ENCODE measurements around the gene GP9. TPM values are rescaled to one million over a fixed set of nuclear protein-coding genes. Genes with fewer than 3 reads are reported as not detected.

GP9 gene
- total RNA-seq, 1 experiment from 2014 or later = not detected

DNA sequence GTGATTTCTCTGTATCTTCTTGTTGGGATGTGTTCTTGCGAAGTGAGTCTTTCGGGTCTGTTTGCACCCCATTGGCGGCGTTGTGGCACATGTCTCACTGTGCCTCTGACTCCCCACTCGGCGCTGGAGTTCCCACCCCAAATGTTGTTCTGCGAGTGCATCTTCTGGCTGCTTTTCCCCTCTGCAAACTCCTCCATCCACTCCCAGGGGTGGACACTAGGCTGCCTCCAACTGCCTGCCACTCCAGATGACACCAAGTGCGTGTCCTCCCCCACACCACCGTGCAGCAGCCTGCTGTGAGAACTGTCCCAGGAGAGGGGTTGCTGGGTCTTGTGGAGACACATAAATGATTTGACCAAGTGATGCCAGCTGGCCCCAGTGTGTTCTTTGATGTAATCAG, 41.8 kb upstream of the GP9 start:
- ChIA-PET POLR2A (ENCODE audit: unreplicated experiment) (no interaction called here), CTCF (no interaction called here)
- no peak overlapping the region for H3K4me2 ChIP-seq
- no peaks in the 10 kb centered on the region for H3F3A ChIP-seq (ENCODE audit: insufficient read depth, low read depth)
- H3K4me3 ChIP-seq = no peak overlapping the region
- DNase-seq = no peak
- peaks cover 12% of the 10 kb centered on the region for H3K4me1 ChIP-seq (replicated peaks; ENCODE audit: insufficient read depth)
- BruUV-seq (replicated peaks) = no TSS peak
- H3K79me2 ChIP-seq (ENCODE audit: low read depth) = no peaks in the 10 kb centered on the region
- H4K20me1 ChIP-seq (ENCODE audit: insufficient read depth) = no peaks in the 10 kb centered on the region
- no peaks in the 10 kb centered on the region for H3K27me3 ChIP-seq (ENCODE audit: insufficient read depth, low read depth)
- H3K9me3 ChIP-seq (ENCODE audit: insufficient read depth, low read depth) = no peaks in the 10 kb centered on the region
- no peaks in the 10 kb centered on the region for H3K36me3 ChIP-seq (ENCODE audit: low read depth)
- H3K9me2 ChIP-seq (ENCODE audit: insufficient read depth) = no peaks in the 10 kb centered on the region
- intact Hi-C loops (cut with micrococcal nuclease; ENCODE audit: unreplicated experiment) = no loop called here
- no peak for TF ChIP-seq EZH2 (IDR thresholded peaks at IDR 0.05; ENCODE audit: low read depth)
- H2AFZ ChIP-seq = no peak overlapping the region
- no peak overlapping the region for H3K27ac ChIP-seq

DNA sequence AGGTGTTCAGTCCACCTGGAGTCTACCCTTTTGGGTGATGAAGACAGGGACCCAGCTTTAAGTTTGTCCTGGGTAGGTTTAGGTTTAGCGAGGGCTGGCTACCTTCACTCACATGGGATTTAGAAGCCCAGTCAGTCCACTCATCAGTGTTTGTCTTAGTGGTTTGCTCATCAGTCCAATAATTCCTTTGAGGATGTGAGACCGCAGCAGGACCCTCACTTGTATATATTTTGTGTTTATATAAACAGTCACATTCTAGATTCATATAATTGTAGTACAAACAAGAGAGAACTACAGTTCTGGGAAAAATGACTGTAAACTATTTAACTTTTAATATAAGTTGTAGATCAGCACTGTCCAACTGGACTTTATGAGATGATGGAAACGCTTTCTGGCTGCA, 41.3 kb upstream of the GP9 start:
- no peaks in the 10 kb centered on the region for H3F3A ChIP-seq (ENCODE audit: insufficient read depth, low read depth)
- intact Hi-C loops (cut with micrococcal nuclease; ENCODE audit: unreplicated experiment) = no loop called here
- no peaks in the 10 kb centered on the region for H3K9me2 ChIP-seq (ENCODE audit: insufficient read depth)
- H3K27ac ChIP-seq = no peak overlapping the region
- no peaks in the 10 kb centered on the region for H3K79me2 ChIP-seq (ENCODE audit: low read depth)
- no TSS peak for BruUV-seq (replicated peaks)
- DNase-seq = no peak
- H3K4me2 ChIP-seq = no peak overlapping the region
- TF ChIP-seq EZH2 (IDR thresholded peaks at IDR 0.05; ENCODE audit: low read depth) = no peak
- TF ChIP-seq, protein P1, sequence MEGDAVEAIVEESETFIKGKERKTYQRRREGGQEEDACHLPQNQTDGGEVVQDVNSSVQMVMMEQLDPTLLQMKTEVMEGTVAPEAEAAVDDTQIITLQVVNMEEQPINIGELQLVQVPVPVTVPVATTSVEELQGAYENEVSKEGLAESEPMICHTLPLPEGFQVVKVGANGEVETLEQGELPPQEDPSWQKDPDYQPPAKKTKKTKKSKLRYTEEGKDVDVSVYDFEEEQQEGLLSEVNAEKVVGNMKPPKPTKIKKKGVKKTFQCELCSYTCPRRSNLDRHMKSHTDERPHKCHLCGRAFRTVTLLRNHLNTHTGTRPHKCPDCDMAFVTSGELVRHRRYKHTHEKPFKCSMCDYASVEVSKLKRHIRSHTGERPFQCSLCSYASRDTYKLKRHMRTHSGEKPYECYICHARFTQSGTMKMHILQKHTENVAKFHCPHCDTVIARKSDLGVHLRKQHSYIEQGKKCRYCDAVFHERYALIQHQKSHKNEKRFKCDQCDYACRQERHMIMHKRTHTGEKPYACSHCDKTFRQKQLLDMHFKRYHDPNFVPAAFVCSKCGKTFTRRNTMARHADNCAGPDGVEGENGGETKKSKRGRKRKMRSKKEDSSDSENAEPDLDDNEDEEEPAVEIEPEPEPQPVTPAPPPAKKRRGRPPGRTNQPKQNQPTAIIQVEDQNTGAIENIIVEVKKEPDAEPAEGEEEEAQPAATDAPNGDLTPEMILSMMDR (conservative IDR thresholded peaks at IDR 0.05) = no peak
- no peaks in the 10 kb centered on the region for H4K20me1 ChIP-seq (ENCODE audit: insufficient read depth)
- ChIA-PET CTCF (no interaction called here), POLR2A (ENCODE audit: unreplicated experiment) (interaction anchor here (0.6 kb wide), 1 partner anchor 297 kb away, joined by 12 read pairs; no protein-coding TSS in a partner anchor)
- no peaks in the 10 kb centered on the region for H3K36me3 ChIP-seq (ENCODE audit: low read depth)
- no peaks in the 10 kb centered on the region for H3K27me3 ChIP-seq (ENCODE audit: insufficient read depth, low read depth)
- no peaks in the 10 kb centered on the region for H3K9me3 ChIP-seq (ENCODE audit: insufficient read depth, low read depth)
- no peak overlapping the region for H3K4me3 ChIP-seq
- peaks cover 12% of the 10 kb centered on the region for H3K4me1 ChIP-seq (replicated peaks; ENCODE audit: insufficient read depth)
- H2AFZ ChIP-seq = no peak overlapping the region

DNA sequence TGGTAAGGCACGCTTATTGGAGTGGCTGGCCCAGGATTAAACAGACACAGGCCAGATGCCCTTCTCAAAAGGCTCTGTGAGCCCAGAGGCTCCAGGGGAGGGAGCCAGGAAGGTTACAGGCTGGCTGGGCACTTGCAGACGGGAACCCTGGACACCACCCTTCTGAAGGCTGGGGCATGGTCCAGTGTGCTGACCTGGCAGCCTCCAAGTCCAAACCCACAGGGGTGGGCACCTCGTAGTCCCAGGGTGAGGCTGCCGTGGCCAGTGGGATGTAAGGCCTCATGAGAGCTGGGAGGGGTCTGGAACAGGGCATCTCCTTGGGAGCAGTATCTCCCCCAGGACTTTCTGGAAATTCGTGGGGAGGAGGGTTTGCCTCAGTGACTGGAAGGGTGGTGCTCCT, 39.9 kb upstream of the GP9 start:
- no peak overlapping the region for H3K4me3 ChIP-seq
- no peak overlapping the region for H3K27ac ChIP-seq
- H3K9me2 ChIP-seq (ENCODE audit: insufficient read depth) = no peaks in the 10 kb centered on the region
- no peaks in the 10 kb centered on the region for H4K20me1 ChIP-seq (ENCODE audit: insufficient read depth)
- H3K27me3 ChIP-seq (ENCODE audit: insufficient read depth, low read depth) = no peaks in the 10 kb centered on the region
- intact Hi-C loops (cut with micrococcal nuclease; ENCODE audit: unreplicated experiment) = no loop called here
- DNase-seq = no peak
- no TSS peak for BruUV-seq (replicated peaks)
- TF ChIP-seq EZH2 (IDR thresholded peaks at IDR 0.05; ENCODE audit: low read depth) = no peak
- TF ChIP-seq, protein P1 (conservative IDR thresholded peaks at IDR 0.05) = no peak
- POLR2A ChIA-PET (ENCODE audit: unreplicated experiment) = no interaction called here
- CTCF ChIA-PET = no interaction called here
- no peaks in the 10 kb centered on the region for H3F3A ChIP-seq (ENCODE audit: insufficient read depth, low read depth)
- H2AFZ ChIP-seq = no peak overlapping the region
- no peaks in the 10 kb centered on the region for H3K9me3 ChIP-seq (ENCODE audit: insufficient read depth, low read depth)
- H3K79me2 ChIP-seq (ENCODE audit: low read depth) = no peaks in the 10 kb centered on the region
- no peaks in the 10 kb centered on the region for H3K36me3 ChIP-seq (ENCODE audit: low read depth)
- no peak overlapping the region for H3K4me2 ChIP-seq
- peaks cover 11% of the 10 kb centered on the region for H3K4me1 ChIP-seq (replicated peaks; ENCODE audit: insufficient read depth)

DNA sequence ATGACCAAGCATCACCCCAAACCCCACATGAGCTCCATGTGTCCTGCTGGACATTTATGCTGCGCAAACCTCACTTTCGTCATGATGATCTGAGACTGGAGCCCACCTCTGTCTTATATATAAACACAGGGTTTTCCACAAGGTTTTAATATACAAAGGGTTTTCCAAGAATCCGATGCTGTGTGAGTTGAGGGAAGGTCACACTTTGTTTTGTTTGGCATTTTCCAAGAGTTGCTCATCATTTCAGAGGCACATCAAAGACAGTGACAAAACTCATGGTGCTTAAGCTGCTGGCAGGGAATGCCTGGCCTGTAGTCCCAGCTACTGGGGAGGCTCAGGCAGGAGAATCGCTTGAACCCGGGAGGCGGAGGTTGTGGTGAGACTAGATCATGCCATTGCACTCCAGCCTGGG, 39.4 kb upstream of the GP9 start:
- Histone ChIP-seq H3F3A (ENCODE audit: insufficient read depth, low read depth) (no peaks in the 10 kb centered on the region), H3K36me3 (ENCODE audit: low read depth) (no peaks in the 10 kb centered on the region), H3K9me3 (ENCODE audit: insufficient read depth, low read depth) (no peaks in the 10 kb centered on the region), H3K27me3 (ENCODE audit: insufficient read depth, low read depth) (no peaks in the 10 kb centered on the region), H3K27ac (no peak overlapping the region), H3K4me1 (replicated peaks; ENCODE audit: insufficient read depth) (peaks cover 6% of the 10 kb centered on the region), H3K79me2 (ENCODE audit: low read depth) (no peaks in the 10 kb centered on the region), H3K9me2 (ENCODE audit: insufficient read depth) (no peaks in the 10 kb centered on the region), H2AFZ (no peak overlapping the region), H3K4me3 (no peak overlapping the region), H3K4me2 (no peak overlapping the region), H4K20me1 (ENCODE audit: insufficient read depth) (no peaks in the 10 kb centered on the region)
- POLR2A ChIA-PET (ENCODE audit: unreplicated experiment) = no interaction called here
- CTCF ChIA-PET = interaction anchor here (0.7 kb wide), 1 partner anchor 51 kb away, joined by 5 read pairs; no protein-coding TSS in a partner anchor
- TF ChIP-seq, protein P1 (conservative IDR thresholded peaks at IDR 0.05) = no peak
- TF ChIP-seq EZH2 (IDR thresholded peaks at IDR 0.05; ENCODE audit: low read depth) = no peak
- intact Hi-C loops (cut with micrococcal nuclease; ENCODE audit: unreplicated experiment) = no loop called here
- no TSS peak for BruUV-seq (replicated peaks)
- DNase-seq = no peak
